Ecto neural progenitor cell (in vitro differentiated cells): ENCODE data around the gene ARID4B.
"Not testable (repeated sequence)": the region's sequence is repeated elsewhere in the genome, so short reads cannot be mapped to it uniquely, and the experiment has no call there.

Source experiments
- DNase-seq: peaks from one replicate; pipeline ENCODE4 v3.0.0-alpha.2; 2018; ENCODE audit warnings: low spot score

ARID4B gene

GRCh38 chr1:235270625-235271024 is 57.4 kb downstream of the ARID4B start:
- no peak for DNase-seq

- DNase-seq = not testable (repeated sequence)
Measured at GRCh38 chr1:235269990-235270389, 58.0 kb downstream of the ARID4B start.

- DNase-seq = no peak
Measured at GRCh38 chr1:235268379-235269125, 59.4 kb downstream of the ARID4B start.

GRCh38 chr1:235266967-235267366 is 61.0 kb downstream of the ARID4B start:
- DNase-seq = no peak

GRCh38 chr1:235266325-235266724 is 61.7 kb downstream of the ARID4B start:
- no peak for DNase-seq

- no peak for DNase-seq
Measured at GRCh38 chr1:235265900-235266299, 62.1 kb downstream of the ARID4B start.

GRCh38 chr1:235264327-235264726 is 63.7 kb downstream of the ARID4B start:
- no peak for DNase-seq

- DNase-seq = no peak
Measured at GRCh38 chr1:235262539-235262938, 65.4 kb downstream of the ARID4B start.

- no peak for DNase-seq
Measured at GRCh38 chr1:235261243-235261642, 66.7 kb downstream of the ARID4B start.

- no peak for DNase-seq
Measured at GRCh38 chr1:235259133-235259778, 68.7 kb downstream of the ARID4B start.

GRCh38 chr1:235258068-235258467 is 69.9 kb downstream of the ARID4B start:
- not testable (repeated sequence) for DNase-seq

- DNase-seq = no peak
Measured at GRCh38 chr1:235254721-235255120, 73.3 kb downstream of the ARID4B start.

- peak; percentile 71 for DNase-seq
Measured at GRCh38 chr1:235253219-235253962, 74.6 kb downstream of the ARID4B start.

GRCh38 chr1:235250430-235250829 is 77.5 kb downstream of the ARID4B start:
- no peak for DNase-seq

GRCh38 chr1:235246022-235246948 is 81.7 kb downstream of the ARID4B start:
- DNase-seq = no peak

- no peak for DNase-seq
Measured at GRCh38 chr1:235244974-235245592, 82.9 kb downstream of the ARID4B start.

- DNase-seq = no peak
Measured at GRCh38 chr1:235240960-235241359, 87.0 kb downstream of the ARID4B start.

GRCh38 chr1:235239851-235240250 is 88.1 kb downstream of the ARID4B start:
- DNase-seq = no peak

- no peak for DNase-seq
Measured at GRCh38 chr1:235238558-235238957, 89.4 kb downstream of the ARID4B start.

- no peak for DNase-seq
Measured at GRCh38 chr1:235236128-235236527, 91.9 kb downstream of the ARID4B start.

- DNase-seq = no peak
Measured at GRCh38 chr1:235229868-235230267, 98.1 kb downstream of the ARID4B start.
